HEK293 (cell line): ENCODE results near the gene DUSP2.
A peak's percentile ranks its signal among the peaks of the same experiment; 100 is the strongest.

Experiments
- CTCF ChIA-PET: fragments of 350-600 bp; formaldehyde crosslinking; extraction: SDS; loops from one replicate; lab custom pipeline; 2021; ENCODE audit warnings: antibody characterized with exemption; lab: Yijun Ruan, JAX
- POLR2A ChIA-PET: fragments of 300-600 bp; formaldehyde crosslinking; extraction: SDS; loops from one replicate; lab custom pipeline; 2020; ENCODE audit warnings: antibody characterized with exemption, inconsistent platforms; lab: Yijun Ruan, JAX
- H3K27ac ChIP-seq: fragments of 200-500 bp; sonication (Bioruptor generic); 2 replicates; pipeline ENCODE4 v1.5.1; 2014; ENCODE audit warnings: low read depth, low read length, control low read depth, inconsistent platforms; ENCODE audit errors: extremely low read depth
- H3K36me3 ChIP-seq, 2 experiments: fragments of 200-500 bp in 1 of 2; sonication (Bioruptor generic) in 1 of 2; 1 replicate in 1 of 2; 2 replicates in 1 of 2; pipeline ENCODE4 v1.5.1; 2014 to 2017; ENCODE audit warnings: inconsistent platforms in 2 of 2, low read length in 2 of 2; ENCODE audit not compliant: control insufficient read depth in 2 of 2, insufficient read depth in 1 of 2
- H3K4me1 ChIP-seq: fragments of 200-500 bp; sonication (Bioruptor generic); 2 replicates; pipeline ENCODE4 v1.5.1; 2014; ENCODE audit warnings: mild to moderate bottlenecking, low read length, inconsistent platforms; ENCODE audit not compliant: control insufficient read depth, insufficient read depth
- H3K4me3 ChIP-seq: 2 replicates; pipeline ENCODE4 v1.5.1; 2011; ENCODE audit warnings: low read depth, mild to moderate bottlenecking, control low read depth, low read length, moderate library complexity
- H3K9me3 ChIP-seq: fragments of 200-500 bp; sonication (Bioruptor generic); 2 replicates; pipeline ENCODE4 v1.5.1; 2014; ENCODE audit warnings: low read depth, low read length, inconsistent platforms; ENCODE audit not compliant: control insufficient read depth, insufficient read depth
- KLF10 ChIP-seq: fragments of 450-650 bp; IDR thresholded peaks from 2 replicates; pipeline ENCODE4 v1.5.1; 2018; ENCODE audit warnings: missing biosample characterization, mild to moderate bottlenecking, missing genetic modification characterization
- KLF9 ChIP-seq: fragments of 450-650 bp; formaldehyde crosslinking; IDR thresholded peaks from 2 replicates; pipeline ENCODE4 v1.5.1; 2016; ENCODE audit warnings: missing biosample characterization, missing genetic modification characterization, low read depth
- MEIS1 ChIP-seq: sonication (generic); formaldehyde crosslinking; IDR thresholded peaks from 2 replicates; pipeline ENCODE4 v1.8.1; 2022; ENCODE audit warnings: missing genetic modification reagents, mild to moderate bottlenecking, borderline replicate concordance
- REPIN1 ChIP-seq: fragments of 450-650 bp; formaldehyde crosslinking; IDR thresholded peaks from 2 replicates; pipeline ENCODE4 v1.5.1; 2017; ENCODE audit warnings: missing biosample characterization, missing genetic modification characterization, low read depth
- TCF7L2 ChIP-seq: IDR thresholded peaks from 2 replicates; pipeline ENCODE4 v1.6.1; 2011; ENCODE audit warnings: low read depth, mild to moderate bottlenecking, inconsistent platforms, low read length, moderate library complexity, borderline replicate concordance
- YY1 ChIP-seq: fragments of 450-650 bp; formaldehyde crosslinking; IDR thresholded peaks from 2 replicates; pipeline ENCODE4 v1.5.1; 2018; ENCODE audit warnings: missing biosample characterization, missing genetic modification characterization
- ZNF121 ChIP-seq: fragments of 450-650 bp; formaldehyde crosslinking; IDR thresholded peaks from 2 replicates; pipeline ENCODE4 v1.5.1; 2016; ENCODE audit warnings: missing biosample characterization, missing genetic modification characterization
- ZNF132 ChIP-seq: fragments of 450-650 bp; formaldehyde crosslinking; IDR thresholded peaks from 2 replicates; pipeline ENCODE4 v1.5.1; 2017; ENCODE audit warnings: missing biosample characterization, missing genetic modification characterization, borderline replicate concordance
- ZNF266 ChIP-seq: fragments of 450-650 bp; formaldehyde crosslinking; IDR thresholded peaks from 2 replicates; pipeline ENCODE4 v1.5.1; 2016; ENCODE audit warnings: missing biosample characterization, missing genetic modification characterization, low read depth
- ZNF391 ChIP-seq: fragments of 450-650 bp; formaldehyde crosslinking; IDR thresholded peaks from 2 replicates; pipeline ENCODE4 v1.5.1; 2016; ENCODE audit warnings: low read depth, missing biosample characterization, missing genetic modification characterization, borderline replicate concordance
- ZNF426 ChIP-seq: fragments of 450-650 bp; formaldehyde crosslinking; IDR thresholded peaks from 2 replicates; pipeline ENCODE4 v1.5.1; 2017; ENCODE audit warnings: missing biosample characterization, missing genetic modification characterization, mild to moderate bottlenecking, inconsistent platforms, moderate library complexity
- ZNF561 ChIP-seq: fragments of 450-650 bp; IDR thresholded peaks from 2 replicates; pipeline ENCODE4 v1.5.1; 2018; ENCODE audit warnings: missing biosample characterization, missing genetic modification characterization, borderline replicate concordance
- ZNF626 ChIP-seq: fragments of 450-650 bp; sonication (Bioruptor Pico); formaldehyde crosslinking; IDR thresholded peaks from 2 replicates; pipeline ENCODE4 v1.5.1; 2018; ENCODE audit warnings: missing biosample characterization, missing genetic modification characterization, inconsistent platforms
- ZNF670 ChIP-seq: fragments of 450-650 bp; formaldehyde crosslinking; IDR thresholded peaks from 2 replicates; pipeline ENCODE4 v1.5.1; 2016; ENCODE audit warnings: missing biosample characterization, missing genetic modification characterization, low read depth
- ZNF76 ChIP-seq: fragments of 450-650 bp; formaldehyde crosslinking; IDR thresholded peaks from 2 replicates; pipeline ENCODE4; 2016; ENCODE audit warnings: low read depth, missing biosample characterization, missing genetic modification characterization, borderline replicate concordance
- ZSCAN23 ChIP-seq: fragments of 450-650 bp; formaldehyde crosslinking; IDR thresholded peaks from 2 replicates; pipeline ENCODE4 v1.5.1; 2016; ENCODE audit warnings: missing biosample characterization, missing genetic modification characterization
- TF ChIP-seq, protein P1 (sequence below): fragments of 450-650 bp; formaldehyde crosslinking; IDR thresholded peaks from 2 replicates; pipeline ENCODE4 v1.5.1; 2017; ENCODE audit warnings: missing biosample characterization, missing genetic modification characterization

DUSP2 gene

DNA sequence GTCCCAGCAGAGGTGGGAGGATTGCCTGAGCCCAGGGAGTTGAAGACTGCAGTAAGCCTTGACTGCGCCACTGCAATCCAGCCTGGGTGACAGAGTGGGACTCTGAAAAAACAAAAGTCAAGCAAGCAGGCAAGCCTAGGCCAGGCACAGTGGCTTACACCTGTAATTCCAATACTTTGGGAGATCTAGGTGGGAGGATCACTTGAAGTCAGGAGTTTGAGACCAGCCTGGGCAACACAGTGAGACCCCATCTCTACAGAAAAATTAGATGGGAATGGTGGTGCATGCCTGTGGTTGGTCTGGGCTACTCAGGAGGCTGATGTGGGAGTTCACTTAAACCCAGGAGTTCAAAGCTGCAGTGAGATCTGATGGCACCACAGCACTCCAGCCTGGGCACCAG is 34.8 kb upstream of the DUSP2 start:
- ChIA-PET CTCF (interaction anchor here (1.1 to 1.5 kb wide), 2 partner anchors 42 to 157 kb away, joined by 4 to 6 read pairs; partner anchors contain the start of gene ASTL), POLR2A (interaction anchor here (0.6 kb wide), 1 partner anchor 87 kb away, joined by 8 read pairs; no protein-coding TSS in a partner anchor)
- H3K36me3 ChIP-seq: peaks cover 0 to 11% of the 10 kb centered on the region in 2 experiments; a peak in 2 of 3 replicates
- H3K27ac ChIP-seq: no peak overlapping the region
- no peak overlapping the region for H3K4me3 ChIP-seq
- no peaks in the 10 kb centered on the region for H3K9me3 ChIP-seq
- TF ChIP-seq KLF9 (tag by site-specific recombination): no peak
- no peak for TF ChIP-seq YY1 (tag by site-specific recombination)
- peak; percentile 67; the same call in 1 of the 2 replicates for TF ChIP-seq ZNF121 (tag by site-specific recombination)
- TF ChIP-seq ZNF391 (tag by site-specific recombination): no peak
- TF ChIP-seq ZNF132 (tag by site-specific recombination): no peak
- peaks cover 2% of the 10 kb centered on the region; the same call in 1 of the 2 replicates for H3K4me1 ChIP-seq

DNA sequence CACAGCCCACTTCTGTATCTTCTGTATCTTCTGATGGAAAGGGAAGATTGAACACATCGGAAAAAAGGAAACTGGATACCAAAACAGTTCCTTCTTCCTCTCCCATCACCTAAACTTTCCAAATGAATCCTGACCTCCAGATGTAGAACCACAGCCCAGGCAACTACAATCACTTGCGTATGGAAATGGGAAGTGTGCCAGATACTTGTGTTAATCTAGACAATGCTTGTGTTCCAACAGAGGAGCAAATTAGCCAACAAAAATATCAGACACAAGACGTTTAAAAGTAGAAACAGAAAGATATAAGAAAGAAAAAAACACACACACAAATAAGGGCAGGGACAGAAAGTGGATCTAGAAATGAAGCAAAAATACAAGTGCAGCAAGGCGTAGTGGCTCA is 31.4 kb upstream of the DUSP2 start:
- Histone ChIP-seq H3K4me3 (no peak overlapping the region), H3K4me1 (peaks cover 2% of the 10 kb centered on the region; the same call in 1 of the 2 replicates)
- ChIA-PET POLR2A (no interaction called here), CTCF (interaction anchor here (7.2 kb wide), 1 partner anchor 36 kb away, joined by 142 read pairs; the partner anchor contains the start of genes ASTL and DUSP2)
- TF ChIP-seq KLF10: no peak
- no peak for TF ChIP-seq REPIN1 (tag by site-specific recombination)
- TF ChIP-seq ZNF626 (tag by site-specific recombination): no peak
- TF ChIP-seq ZNF76 (tag by site-specific recombination): no peak
- TF ChIP-seq TCF7L2: no peak
- TF ChIP-seq ZNF426: no peak
- TF ChIP-seq ZSCAN23 (tag by site-specific recombination): no peak
- TF ChIP-seq ZNF561 (tag by site-specific recombination): no peak
- no peak for TF ChIP-seq MEIS1 (CRISPR knock-in tag)
- TF ChIP-seq ZNF266 (tag by site-specific recombination): no peak
- TF ChIP-seq, all 188 proteins: peak for 0
- Histone ChIP-seq H3K27ac (no peak overlapping the region), H3K36me3 (no peaks in the 10 kb centered on the region), H3K9me3 (no peaks in the 10 kb centered on the region)

DNA sequence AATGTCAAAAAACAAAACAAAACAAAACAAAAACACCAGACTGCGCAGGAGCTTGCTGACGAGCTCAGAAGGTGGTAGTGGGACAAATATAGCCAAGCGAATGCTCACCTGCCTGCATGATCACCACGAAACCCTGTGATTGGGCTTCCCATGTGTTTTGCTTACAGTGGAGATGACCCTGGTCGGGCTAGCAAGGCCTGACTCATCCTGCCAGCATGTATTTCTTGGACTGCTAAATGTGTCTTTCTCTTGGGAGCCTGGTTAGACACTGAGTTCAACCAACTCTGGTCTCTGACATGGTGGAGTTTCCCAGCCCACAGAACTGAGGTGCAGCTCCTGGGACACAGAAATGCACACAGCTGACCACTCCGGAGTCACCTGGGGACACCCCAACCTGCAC is 30.7 kb upstream of the DUSP2 start:
- H3K4me1 ChIP-seq: peaks cover 2% of the 10 kb centered on the region; the same call in 1 of the 2 replicates
- TF ChIP-seq ZNF670: no peak
- TF ChIP-seq, protein P1, sequence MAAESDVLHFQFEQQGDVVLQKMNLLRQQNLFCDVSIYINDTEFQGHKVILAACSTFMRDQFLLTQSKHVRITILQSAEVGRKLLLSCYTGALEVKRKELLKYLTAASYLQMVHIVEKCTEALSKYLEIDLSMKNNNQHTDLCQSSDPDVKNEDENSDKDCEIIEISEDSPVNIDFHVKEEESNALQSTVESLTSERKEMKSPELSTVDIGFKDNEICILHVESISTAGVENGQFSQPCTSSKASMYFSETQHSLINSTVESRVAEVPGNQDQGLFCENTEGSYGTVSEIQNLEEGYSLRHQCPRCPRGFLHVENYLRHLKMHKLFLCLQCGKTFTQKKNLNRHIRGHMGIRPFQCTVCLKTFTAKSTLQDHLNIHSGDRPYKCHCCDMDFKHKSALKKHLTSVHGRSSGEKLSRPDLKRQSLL (tag by site-specific recombination): no peak
- no peak for TF ChIP-seq ZNF391 (tag by site-specific recombination)
- CTCF ChIA-PET: interaction anchor here (0.6 to 7.2 kb wide), 9 partner anchors 13 to 183 kb away, joined by 3 to 142 read pairs (median 8); partner anchors contain the start of genes ANKRD36C, ASTL and DUSP2
- no peak overlapping the region for H3K27ac ChIP-seq
- no peak overlapping the region for H3K4me3 ChIP-seq
- no peaks in the 10 kb centered on the region for H3K36me3 ChIP-seq
- no peaks in the 10 kb centered on the region for H3K9me3 ChIP-seq
- POLR2A ChIA-PET: no interaction called here
